Mucosa of rectum (tissue), 2 donors: ENCODE results near the gene SIT1.
"Not testable (repeated sequence)": the region's sequence is repeated elsewhere in the genome, so short reads cannot be mapped to it uniquely, and the experiment has no call there.

Experiments
- H3K27ac ChIP-seq, 2 donors: one replicate each; pipeline ENCODE4 v1.7.0; 2013; ENCODE audit warnings: inconsistent platforms in 2 of 2, low read depth in 2 of 2, low read length in 2 of 2
- H3K27me3 ChIP-seq, 2 donors: one replicate each; pipeline ENCODE4 v1.7.0; 2013; ENCODE audit warnings: low read length in 2 of 2; ENCODE audit not compliant: control insufficient read depth in 2 of 2, insufficient read depth in 2 of 2
- H3K36me3 ChIP-seq, 2 donors: one replicate each; pipeline ENCODE4 v1.7.0; 2013; ENCODE audit warnings: low read length in 2 of 2; ENCODE audit not compliant: control insufficient read depth in 2 of 2, insufficient read depth in 2 of 2
- H3K4me1 ChIP-seq, 2 donors: one replicate each; pipeline ENCODE4 v1.7.0; 2013; ENCODE audit warnings: low read length in 2 of 2, mild to moderate bottlenecking in 1 of 2; ENCODE audit not compliant: control insufficient read depth in 2 of 2, insufficient read depth in 2 of 2
- H3K4me3 ChIP-seq, 2 donors: one replicate each; pipeline ENCODE4 v1.7.0; 2013; ENCODE audit warnings: low read length in 2 of 2
- H3K9ac ChIP-seq, 2 donors: one replicate each; pipeline ENCODE4 v1.7.0; 2013; ENCODE audit warnings: low read length in 2 of 2, low read depth in 1 of 2, mild to moderate bottlenecking in 1 of 2
- H3K9me3 ChIP-seq, 2 donors: one replicate each; pipeline ENCODE4 v1.7.0; 2013; ENCODE audit warnings: low read length in 2 of 2; ENCODE audit not compliant: control insufficient read depth in 2 of 2
- donor health status: healthy.
- donor health status: Normal muscosa, but diverticular disease.

The SIT1 gene

DNA sequence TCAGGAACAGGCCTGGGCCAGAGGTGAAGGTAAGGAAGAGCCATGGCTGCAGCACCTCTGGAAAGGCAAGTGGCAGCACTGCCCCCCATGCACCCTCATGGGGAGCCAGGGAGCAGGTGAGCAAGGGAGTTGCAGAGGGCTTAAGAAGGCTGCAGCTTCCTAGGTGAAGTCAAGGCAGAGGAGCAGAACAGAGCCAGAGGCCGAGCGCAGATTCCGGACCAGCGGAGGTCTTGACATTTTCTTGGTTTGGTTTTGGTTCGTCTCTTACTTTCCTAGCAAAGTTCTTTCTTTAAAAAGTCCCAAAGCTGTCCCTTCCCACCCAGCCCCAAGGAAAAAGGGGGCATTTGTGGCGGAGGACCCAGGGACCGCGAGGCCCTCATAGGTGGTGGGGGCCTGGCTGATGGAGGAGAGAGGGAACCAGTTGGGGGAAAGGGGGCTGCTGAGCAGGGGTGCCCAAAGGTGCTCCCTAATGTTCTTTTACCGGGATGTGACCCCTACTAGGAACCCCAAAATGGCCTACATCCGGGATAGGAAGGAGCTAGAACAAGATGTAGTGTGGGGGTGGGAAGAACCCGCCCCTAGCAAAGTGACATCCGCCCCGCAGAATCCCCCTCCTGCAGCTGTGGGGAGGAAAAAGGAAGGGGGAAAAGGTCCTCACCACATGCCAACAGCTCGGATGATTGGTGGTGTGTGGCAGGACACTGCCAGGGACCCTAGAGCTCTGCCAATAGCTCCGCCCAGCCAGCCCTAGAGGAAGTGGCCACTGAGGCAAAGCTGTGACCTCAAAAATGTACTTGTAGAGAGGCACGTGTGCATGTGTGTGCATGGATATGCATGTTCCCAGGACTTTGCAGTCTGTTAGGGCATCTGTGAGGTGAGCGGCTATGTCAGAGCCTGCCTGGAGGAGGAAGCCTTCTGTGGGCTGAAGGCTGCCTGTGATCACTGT lies 31.6 kb downstream of the SIT1 start:
- H3K27ac ChIP-seq, result peak overlapping the region in 1 of 2 donors; percentile 58
- H3K4me3 ChIP-seq, result no peak overlapping the region
- H3K36me3 ChIP-seq, result no peaks in the 10 kb centered on the region
- no peaks in the 10 kb centered on the region for H3K27me3 ChIP-seq
- no peaks in the 10 kb centered on the region for H3K9me3 ChIP-seq
- H3K4me1 ChIP-seq, result peaks cover 5 to 10% of the 10 kb centered on the region in 2 donors
- no peak overlapping the region for H3K9ac ChIP-seq

- Histone ChIP-seq H3K4me1 (peaks cover 5 to 10% of the 10 kb centered on the region in 2 donors), H3K27me3 (no peaks in the 10 kb centered on the region), H3K36me3 (no peaks in the 10 kb centered on the region), H3K9me3 (no peaks in the 10 kb centered on the region), H3K27ac (peak within 1 kb of the TSS in 1 of 2 donors; percentile 58), H3K9ac (peak within 1 kb of the TSS; percentile 14 to 57), H3K4me3 (peak within 1 kb of the TSS; percentile 58 to 63)
These were observed 32.4 kb downstream of the SIT1 start, which contains the start of gene CD72 for GRCh38 chr9:35618325-35618727. CD72 (minus strand) TSS chr9:35618413; CDS start chr9:35618303, 110 bp downstream.

DNA sequence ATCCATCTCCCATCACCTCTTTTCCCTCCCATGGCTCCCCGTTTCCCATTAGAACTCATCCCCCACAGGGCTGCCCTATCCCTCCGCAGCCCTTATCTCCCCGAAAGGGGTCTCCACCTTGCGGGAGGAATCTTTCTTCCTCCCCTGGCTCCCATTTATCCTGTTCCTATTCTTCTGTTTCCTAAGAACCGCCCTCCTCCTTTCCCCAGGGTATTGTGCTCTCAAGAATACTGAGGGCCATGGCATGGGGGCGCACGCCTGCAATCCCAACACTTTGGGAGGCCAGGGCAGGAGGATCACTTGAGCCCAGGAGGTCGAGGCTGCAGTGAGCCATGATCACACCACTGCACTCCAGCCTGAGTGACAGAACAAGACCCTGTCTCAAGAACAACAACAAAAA lies 33.2 kb downstream of the SIT1 start:
- H3K4me1 ChIP-seq, result peaks cover 5 to 10% of the 10 kb centered on the region in 2 donors
- H3K36me3 ChIP-seq, result no peaks in the 10 kb centered on the region
- H3K9me3 ChIP-seq, result no peaks in the 10 kb centered on the region
- peak overlapping the region in 1 of 2 donors; percentile 14 for H3K9ac ChIP-seq
- H3K27me3 ChIP-seq, result no peaks in the 10 kb centered on the region
- peak overlapping the region in 1 of 2 donors; percentile 58 for H3K27ac ChIP-seq
- H3K4me3 ChIP-seq, result peak overlapping the region; percentile 58 to 63

DNA sequence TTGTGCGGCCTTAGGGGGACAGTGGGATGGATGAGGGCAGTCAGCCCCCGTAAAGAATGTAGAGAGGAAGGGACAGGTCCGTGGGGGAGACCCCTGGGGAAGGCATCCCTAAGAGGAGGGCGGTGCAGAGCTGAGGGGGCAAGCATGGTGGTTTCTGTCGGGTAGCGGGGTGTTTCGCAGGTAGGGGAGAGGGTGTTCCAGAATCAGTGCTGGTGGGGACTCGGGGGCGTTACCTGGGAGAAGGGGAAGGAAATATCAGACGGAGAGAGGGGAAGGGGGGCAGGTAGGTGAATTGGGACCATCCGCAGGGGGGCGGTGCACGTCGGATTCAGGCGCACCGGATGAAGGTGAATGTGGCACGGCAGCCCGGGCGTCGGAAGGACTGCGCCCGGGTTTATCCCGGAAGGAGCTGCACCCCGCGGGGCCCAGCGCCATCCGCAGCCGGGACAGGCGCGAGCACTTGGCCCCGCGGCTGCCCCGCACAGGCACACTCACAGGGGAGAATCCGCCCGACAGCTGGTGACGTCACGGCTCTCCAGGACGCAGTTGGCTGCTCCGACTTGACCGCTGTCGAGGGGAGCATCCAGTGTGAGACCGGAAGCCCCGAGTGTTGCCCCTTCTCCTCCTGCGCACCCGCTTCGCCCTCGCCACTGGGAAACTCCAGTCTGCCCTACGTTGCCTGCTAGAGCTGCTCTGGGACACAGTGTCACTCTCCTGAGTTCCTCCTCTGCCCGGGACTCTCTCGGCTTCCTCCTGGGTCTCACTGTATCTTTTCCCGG lies 33.9 kb downstream of the SIT1 start:
- Histone ChIP-seq H3K9me3 (no peaks in the 10 kb centered on the region), H3K27ac (peak overlapping the region in 1 of 2 donors; percentile 58), H3K4me3 (peak overlapping the region; percentile 58 to 63), H3K4me1 (peaks cover 5 to 10% of the 10 kb centered on the region in 2 donors), H3K27me3 (no peaks in the 10 kb centered on the region), H3K9ac (peak overlapping the region; percentile 14 to 57), H3K36me3 (no peaks in the 10 kb centered on the region)

- H3K9ac ChIP-seq, result no peak overlapping the region
- peak overlapping the region in 1 of 2 donors; percentile 58 for H3K4me3 ChIP-seq
- no peaks in the 10 kb centered on the region for H3K36me3 ChIP-seq
- no peaks in the 10 kb centered on the region for H3K27me3 ChIP-seq
- H3K9me3 ChIP-seq, result no peaks in the 10 kb centered on the region
- no peak overlapping the region for H3K27ac ChIP-seq
- H3K4me1 ChIP-seq, result peaks cover 5 to 10% of the 10 kb centered on the region in 2 donors
These were observed 34.6 kb downstream of the SIT1 start for GRCh38 chr9:35615981-35616680.

DNA sequence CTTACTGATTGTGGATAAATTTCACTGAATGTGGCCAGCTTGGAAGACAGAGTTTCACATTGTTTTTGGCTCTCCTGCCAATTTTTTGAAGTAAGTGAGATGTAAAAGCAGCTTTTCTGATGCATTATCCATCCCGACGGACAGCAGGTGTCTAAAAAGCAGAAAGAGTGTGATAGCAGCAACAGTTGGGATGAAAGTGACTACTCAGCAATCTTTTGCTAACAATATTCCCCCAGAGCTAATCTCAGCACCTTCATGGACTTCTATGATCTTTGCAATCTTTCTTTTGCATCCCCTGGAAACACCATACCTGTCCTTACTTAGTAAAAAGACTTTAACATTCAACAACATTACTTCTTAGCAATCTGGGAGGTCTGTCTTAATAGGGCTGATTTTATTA lies 37.9 kb downstream of the SIT1 start:
- Histone ChIP-seq H3K27me3 (no peaks in the 10 kb centered on the region), H3K4me1 (peaks cover 3 to 5% of the 10 kb centered on the region in 2 donors), H3K9ac (no peak overlapping the region), H3K9me3 (no peaks in the 10 kb centered on the region), H3K27ac (no peak overlapping the region), H3K36me3 (peaks cover 8 to 13% of the 10 kb centered on the region in 2 donors), H3K4me3 (no peak overlapping the region)

DNA sequence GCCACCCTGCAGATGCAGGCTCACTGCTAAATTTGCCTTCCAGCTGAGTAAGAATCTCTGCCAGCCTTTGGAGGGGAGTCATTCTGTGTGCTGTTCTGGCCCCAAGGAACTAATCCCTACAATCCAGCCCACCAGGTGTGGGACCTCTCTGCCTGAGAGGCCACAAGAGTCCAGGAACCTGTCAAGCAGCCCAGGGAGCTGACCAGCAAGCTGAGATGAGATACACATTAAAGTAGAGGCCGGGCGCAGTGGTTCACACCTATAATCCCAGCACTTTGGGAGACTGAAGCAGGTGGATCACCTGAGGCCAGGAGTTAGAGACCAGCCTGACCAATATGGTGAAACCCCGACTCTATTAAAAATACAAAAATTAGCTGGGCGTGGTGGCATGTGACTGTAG lies 38.7 kb downstream of the SIT1 start:
- H3K4me3 ChIP-seq, H3K27ac ChIP-seq, H3K4me1 ChIP-seq, H3K9ac ChIP-seq, H3K27me3 ChIP-seq, H3K9me3 ChIP-seq: not testable (repeated sequence)
- peaks cover 9 to 20% of the 10 kb centered on the region in 2 donors for H3K36me3 ChIP-seq

DNA sequence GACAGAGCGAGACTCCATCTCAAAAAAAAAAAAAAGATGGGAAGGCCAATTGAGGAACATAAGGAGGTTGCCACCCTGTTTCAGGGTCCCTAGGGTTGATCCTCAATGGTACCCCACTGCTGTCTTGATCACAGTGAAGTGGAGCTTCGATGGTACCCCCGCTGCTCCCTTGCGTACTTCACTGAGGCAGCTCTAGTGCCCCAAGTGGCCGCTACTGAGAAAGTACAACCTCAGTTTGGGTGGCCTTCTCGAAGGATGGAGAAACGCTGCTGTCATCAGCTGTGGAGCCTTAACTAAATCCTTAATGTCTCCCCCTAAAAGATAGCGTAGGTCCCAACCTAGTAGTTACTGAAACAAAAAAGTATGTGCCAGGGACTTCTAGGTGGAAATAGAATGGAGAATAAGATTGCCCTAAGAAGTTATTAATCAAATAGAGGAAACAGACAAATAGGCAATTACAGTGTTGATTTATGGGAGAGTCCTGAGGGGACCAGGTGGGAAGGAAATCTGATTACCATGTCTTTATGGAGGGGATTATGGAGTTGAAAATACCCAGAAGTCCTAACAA lies 39.4 kb downstream of the SIT1 start:
- H3K27ac ChIP-seq, result no peak overlapping the region
- H3K4me3 ChIP-seq, result no peak overlapping the region
- H3K9me3 ChIP-seq, result no peaks in the 10 kb centered on the region
- H3K4me1 ChIP-seq, result peaks cover 3 to 9% of the 10 kb centered on the region in 2 donors
- H3K27me3 ChIP-seq, result no peaks in the 10 kb centered on the region
- H3K36me3 ChIP-seq, result peaks cover 9 to 24% of the 10 kb centered on the region in 2 donors
- H3K9ac ChIP-seq, result no peak overlapping the region

GRCh38 chr9:35609820-35610163 lies 40.9 kb downstream of the SIT1 start:
- Histone ChIP-seq H3K27ac (no peak overlapping the region), H3K27me3 (no peaks in the 10 kb centered on the region), H3K36me3 (peaks cover 9 to 24% of the 10 kb centered on the region in 2 donors), H3K9me3 (no peaks in the 10 kb centered on the region), H3K9ac (no peak overlapping the region), H3K4me3 (no peak overlapping the region), H3K4me1 (peaks cover 10 to 15% of the 10 kb centered on the region in 2 donors)
